ENCODE data around the gene RPL13A. TPM values are rescaled to one million over a fixed set of nuclear protein-coding genes. Genes with fewer than 3 reads are reported as not detected.
"Not testable (repeated sequence)": the region's sequence is repeated elsewhere in the genome, so short reads cannot be mapped to it uniquely, and the experiment has no call there.

The RPL13A gene
- 1,714 and 2,572 TPM in 2 replicates for total RNA-seq (2014; rRNA removed; shearing (Covaris generic))

- Histone ChIP-seq H3K4me3 (peak within 1 kb of the TSS; percentile 72), H3K27ac (peak within 1 kb of the TSS; percentile 74), H3K9me3 (replicated peaks) (no peaks in the 10 kb centered on the region), H3K27me3 (replicated peaks) (no peaks in the 10 kb centered on the region; the same call in 1 of the 2 replicates), H3K4me1 (replicated peaks) (peaks cover 15% of the 10 kb centered on the region), H3K36me3 (peaks cover 50% of the 10 kb centered on the region)
- DNase-seq (ENCODE audit: low read depth in 1 of 2, low spot score in 2 of 2) = peak; percentile 99 to 100
Observed at GRCh38 chr19:49487277-49488045, at the start of gene RPL13A. Gene RPL13A, plus strand, starts transcription at chr19:49487608. Its CDS starts 22 bp downstream, at chr19:49487630.

GRCh38 chr19:49438261-49438660, 49.1 kb upstream of the RPL13A start:
- Histone ChIP-seq H3K36me3 (no peaks in the 10 kb centered on the region), H3K4me1 (replicated peaks) (peaks cover 6% of the 10 kb centered on the region), H3K9me3 (replicated peaks) (0 out of 2 replicates have a peak, but pooled peaks cover 3% of the 10 kb centered on the region), H3K4me3 (no peak overlapping the region), H3K27me3 (replicated peaks) (peaks cover 79% of the 10 kb centered on the region), H3K27ac (no peak overlapping the region)
- no peak for DNase-seq (ENCODE audit: low read depth in 1 of 2, low spot score in 2 of 2)

DNA sequence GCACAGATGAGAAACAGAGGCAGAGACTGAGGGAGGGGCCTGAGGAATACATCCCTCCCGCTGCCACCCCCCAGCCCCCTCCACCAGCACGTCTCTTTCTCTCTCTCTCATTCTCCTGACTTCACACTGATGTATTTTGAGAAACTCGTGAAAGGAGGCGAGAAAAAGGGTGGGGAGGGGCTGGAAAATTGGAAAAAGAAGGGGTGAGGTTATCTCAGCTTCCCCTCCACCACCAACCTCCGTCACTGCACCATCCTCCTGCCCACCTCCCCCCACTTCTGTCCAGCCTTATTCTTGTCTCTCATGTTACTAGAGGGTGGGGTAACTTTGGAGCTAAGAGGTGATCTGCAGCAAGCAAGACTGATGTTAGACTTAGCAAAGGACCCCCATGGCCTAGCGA, 47.6 kb upstream of the RPL13A start:
- Histone ChIP-seq H3K27me3 (replicated peaks) (peaks cover 68% of the 10 kb centered on the region), H3K27ac (no peak overlapping the region), H3K9me3 (replicated peaks) (0 out of 2 replicates have a peak, but pooled peaks cover 3% of the 10 kb centered on the region), H3K4me3 (no peak overlapping the region), H3K36me3 (no peaks in the 10 kb centered on the region), H3K4me1 (replicated peaks) (peaks cover 10% of the 10 kb centered on the region)
- DNase-seq (ENCODE audit: low read depth in 1 of 2, low spot score in 2 of 2) = no peak

DNA sequence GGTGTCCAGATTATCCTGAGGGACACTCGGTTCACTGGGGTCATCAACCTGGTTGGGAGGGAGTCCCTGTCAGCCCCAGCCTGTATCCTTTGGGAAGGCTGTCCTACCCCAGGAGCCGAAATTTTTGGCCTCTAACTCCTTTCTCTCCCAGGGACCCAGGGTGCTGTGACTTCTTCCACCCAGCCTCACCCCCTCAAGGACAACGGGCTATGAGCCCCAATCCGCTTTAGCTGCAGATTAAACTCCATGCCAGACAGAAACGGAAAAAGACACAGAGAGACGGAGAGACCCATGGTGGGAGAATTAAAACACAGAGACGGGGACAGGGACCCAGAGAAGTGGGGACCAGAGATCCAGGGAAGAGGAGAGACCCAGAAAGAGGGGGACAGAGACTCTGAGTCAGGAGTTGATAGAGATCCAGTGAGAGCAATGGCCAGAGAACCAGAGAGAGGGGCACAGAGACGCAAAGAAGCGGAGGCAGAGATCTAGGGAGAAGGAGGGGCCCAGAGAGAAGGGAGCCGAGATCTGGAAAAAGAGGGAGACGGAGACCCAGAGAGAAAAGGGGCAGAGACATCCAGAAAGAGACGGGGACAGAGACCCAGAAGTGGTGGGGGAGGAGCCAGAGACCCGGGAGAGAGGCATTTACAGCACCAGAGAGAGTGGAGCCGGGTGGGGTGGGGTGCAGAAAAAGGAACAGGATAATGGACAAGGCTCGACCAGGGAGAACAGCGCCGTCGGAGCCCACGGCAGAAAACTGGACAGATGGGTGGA, 46.8 kb upstream of the RPL13A start:
- H3K27ac ChIP-seq = no peak overlapping the region
- H3K4me3 ChIP-seq = no peak overlapping the region
- no peaks in the 10 kb centered on the region for H3K36me3 ChIP-seq
- H3K9me3 ChIP-seq (replicated peaks) = 0 out of 2 replicates have a peak, but pooled peaks cover 3% of the 10 kb centered on the region
- DNase-seq (ENCODE audit: low read depth in 1 of 2, low spot score in 2 of 2) = no peak
- peaks cover 10% of the 10 kb centered on the region for H3K4me1 ChIP-seq (replicated peaks)
- peaks cover 60% of the 10 kb centered on the region for H3K27me3 ChIP-seq (replicated peaks)

DNA sequence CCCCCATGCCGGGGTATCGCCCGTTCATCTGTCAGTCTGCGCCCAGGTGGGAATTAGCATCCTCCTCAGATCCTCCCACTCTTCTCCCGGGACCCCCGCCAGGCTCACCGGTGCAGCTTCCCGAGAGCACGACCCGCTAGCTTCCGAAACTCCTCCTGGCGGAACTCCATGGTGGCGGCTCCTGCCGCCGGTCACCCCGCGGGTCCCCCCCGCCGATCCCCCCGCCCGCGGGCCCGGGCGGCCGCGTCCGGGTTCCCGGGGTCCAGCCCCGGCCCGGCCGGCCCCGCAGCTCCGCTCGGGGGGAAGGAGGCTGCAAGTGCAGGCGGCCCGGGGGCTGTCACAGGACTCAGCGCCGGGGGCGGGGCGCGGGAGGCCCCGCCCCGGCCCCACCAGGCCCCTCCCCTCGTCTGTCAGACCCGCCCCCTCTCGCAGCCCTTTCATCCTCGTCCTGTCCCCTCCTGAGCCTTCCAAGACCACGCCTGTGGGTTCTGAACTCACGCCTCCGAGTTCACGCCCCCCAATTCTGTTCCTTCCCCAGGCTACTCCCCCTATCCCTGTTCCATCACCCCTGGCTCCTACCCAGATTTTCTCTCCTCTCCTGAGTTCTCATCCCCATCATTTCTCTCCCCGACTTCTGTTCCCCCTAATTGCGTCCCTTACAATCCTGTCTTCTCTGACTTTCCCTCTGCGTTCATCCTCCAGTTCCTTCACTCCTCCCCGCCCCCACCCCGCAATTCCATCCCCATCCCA, 46.0 kb upstream of the RPL13A start, which contains the start of gene SLC17A7:
Gene SLC17A7 (minus strand): TSS at position 318 of the 750 bp plus-strand sequence. CDS start 148 bp downstream, at position 170.
- DNase-seq (ENCODE audit: low read depth in 1 of 2, low spot score in 2 of 2) = no peak
- H3K27me3 ChIP-seq (replicated peaks) = peaks cover 52% of the 10 kb centered on the region
- no peaks in the 10 kb centered on the region for H3K9me3 ChIP-seq (replicated peaks)
- H3K36me3 ChIP-seq = no peaks in the 10 kb centered on the region; the same call in 1 of the 2 replicates
- H3K27ac ChIP-seq = no peak within 1 kb of the TSS
- H3K4me1 ChIP-seq (replicated peaks) = peaks cover 10% of the 10 kb centered on the region
- H3K4me3 ChIP-seq = no peak within 1 kb of the TSS

GRCh38 chr19:49441960-49442350, 45.5 kb upstream of the RPL13A start:
- peaks cover 6% of the 10 kb centered on the region for H3K36me3 ChIP-seq
- no peaks in the 10 kb centered on the region for H3K9me3 ChIP-seq (replicated peaks)
- no peak overlapping the region for H3K4me3 ChIP-seq
- no peak overlapping the region for H3K27ac ChIP-seq
- peaks cover 10% of the 10 kb centered on the region for H3K4me1 ChIP-seq (replicated peaks)
- H3K27me3 ChIP-seq (replicated peaks) = peaks cover 46% of the 10 kb centered on the region
- DNase-seq (ENCODE audit: low read depth in 1 of 2, low spot score in 2 of 2) = no peak

DNA sequence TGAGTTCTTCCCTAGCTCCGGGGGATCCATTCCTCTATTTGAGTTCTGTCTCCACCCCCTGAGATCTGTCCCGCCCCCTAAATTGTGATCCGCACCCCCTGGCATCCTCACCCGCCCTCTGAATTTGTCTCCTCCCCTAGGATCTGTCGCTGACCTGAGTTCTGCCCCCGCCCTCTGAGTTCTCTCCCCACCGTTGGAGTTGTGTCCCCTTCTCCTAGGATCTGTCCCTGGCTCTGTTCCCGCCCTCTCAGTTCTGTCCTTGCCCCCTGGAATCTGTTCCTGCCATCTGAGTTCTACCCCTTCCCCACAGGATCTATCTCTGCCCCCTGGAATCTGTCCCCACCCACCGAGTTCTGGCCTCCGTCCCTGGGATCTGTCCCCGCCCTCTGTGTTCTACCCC, 45.1 kb upstream of the RPL13A start:
- Histone ChIP-seq H3K27ac (no peak overlapping the region), H3K4me3 (no peak overlapping the region), H3K4me1 (replicated peaks) (peaks cover 10% of the 10 kb centered on the region), H3K9me3 (replicated peaks) (no peaks in the 10 kb centered on the region), H3K36me3 (peaks cover 10% of the 10 kb centered on the region), H3K27me3 (replicated peaks) (peaks cover 46% of the 10 kb centered on the region)
- DNase-seq (ENCODE audit: low read depth in 1 of 2, low spot score in 2 of 2) = no peak

- H3K27me3 ChIP-seq (replicated peaks) = peaks cover 46% of the 10 kb centered on the region
- peaks cover 14% of the 10 kb centered on the region for H3K36me3 ChIP-seq
- H3K4me1 ChIP-seq (replicated peaks) = peaks cover 10% of the 10 kb centered on the region
- peak overlapping the region; percentile 47 for H3K4me3 ChIP-seq
- no peaks in the 10 kb centered on the region for H3K9me3 ChIP-seq (replicated peaks)
- no peak overlapping the region for H3K27ac ChIP-seq
- DNase-seq (ENCODE audit: low read depth in 1 of 2, low spot score in 2 of 2) = peak; percentile 86 to 98
Observed at GRCh38 chr19:49442771-49443365, 44.5 kb upstream of the RPL13A start.

DNA sequence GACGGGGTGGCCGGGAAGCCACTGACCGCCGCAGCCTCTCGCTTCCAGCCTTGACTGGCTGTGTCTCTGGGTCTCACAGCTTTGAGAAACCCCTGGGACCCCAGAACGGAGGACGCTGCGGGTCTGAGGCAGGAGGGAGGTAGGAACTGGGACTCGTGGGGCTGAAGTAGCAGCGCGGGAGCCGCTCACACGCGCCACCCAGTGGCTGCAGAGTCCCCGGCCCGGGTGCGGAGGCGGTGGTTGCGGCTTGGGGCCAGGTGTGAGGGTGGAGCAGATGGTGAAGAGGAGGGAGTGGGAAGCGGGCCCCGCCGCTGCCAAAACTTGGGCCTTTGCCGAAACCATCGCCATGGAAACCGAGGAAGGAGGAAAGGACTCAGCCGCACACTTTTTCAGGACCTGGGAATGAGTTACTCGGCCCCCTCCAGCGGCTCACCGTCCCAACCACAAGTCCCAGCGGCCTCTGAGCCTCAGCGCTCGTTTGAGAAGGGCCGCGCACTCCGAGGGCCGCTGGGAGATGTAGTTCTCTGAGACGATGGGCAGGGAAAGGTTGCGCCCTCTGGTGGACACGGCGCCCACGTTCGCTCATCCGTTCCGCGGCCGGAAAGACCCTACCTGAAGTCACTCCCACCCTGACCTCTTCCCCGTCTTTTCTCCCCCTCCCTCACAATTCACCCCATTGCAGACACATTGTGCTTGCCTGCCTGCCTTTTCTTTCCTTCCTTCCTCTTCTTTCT, 43.9 kb upstream of the RPL13A start:
- Histone ChIP-seq H3K9me3 (replicated peaks) (no peaks in the 10 kb centered on the region), H3K4me3 (peak overlapping the region; percentile 47), H3K27ac (no peak overlapping the region), H3K27me3 (replicated peaks) (peaks cover 40% of the 10 kb centered on the region), H3K36me3 (peaks cover 17% of the 10 kb centered on the region), H3K4me1 (replicated peaks) (peaks cover 10% of the 10 kb centered on the region)
- DNase-seq (ENCODE audit: low read depth in 1 of 2, low spot score in 2 of 2) = peak; percentile 94 to 98

GRCh38 chr19:49444100-49444700, 43.2 kb upstream of the RPL13A start:
- not testable (repeated sequence) for H3K4me3 ChIP-seq; H3K9me3 ChIP-seq (replicated peaks); H3K27ac ChIP-seq; DNase-seq (ENCODE audit: low read depth in 1 of 2, low spot score in 2 of 2)
- peaks cover 33% of the 10 kb centered on the region for H3K27me3 ChIP-seq (replicated peaks)
- H3K4me1 ChIP-seq (replicated peaks) = peaks cover 10% of the 10 kb centered on the region
- peaks cover 20% of the 10 kb centered on the region for H3K36me3 ChIP-seq

DNA sequence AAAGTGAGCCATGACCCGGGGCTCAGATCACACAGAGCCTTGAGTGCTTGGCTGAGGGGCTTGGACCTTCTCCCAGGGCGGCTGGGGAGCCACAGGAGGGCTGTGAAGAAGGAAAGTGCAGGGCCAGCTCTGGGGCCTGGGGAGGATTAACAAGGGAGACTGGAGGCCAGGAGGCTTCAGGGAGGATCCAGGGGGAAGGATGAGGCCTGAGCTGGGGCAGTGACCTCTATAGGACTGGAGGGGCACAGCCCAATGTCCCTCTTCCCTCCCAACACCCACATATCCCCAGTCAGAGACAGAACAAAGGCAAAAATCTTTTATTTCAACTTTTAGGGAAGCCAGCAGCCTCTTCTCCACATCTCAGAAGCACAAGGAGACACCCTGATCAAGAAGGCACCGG, 41.4 kb upstream of the RPL13A start:
- no peak overlapping the region for H3K27ac ChIP-seq
- no peak for DNase-seq (ENCODE audit: low read depth in 1 of 2, low spot score in 2 of 2)

More for the DNA sequence above, 41.4 kb upstream of the RPL13A start:
- peaks cover 10% of the 10 kb centered on the region for H3K4me1 ChIP-seq (replicated peaks)
- no peak overlapping the region for H3K4me3 ChIP-seq
- H3K27me3 ChIP-seq (replicated peaks) = peaks cover 15% of the 10 kb centered on the region
- no peaks in the 10 kb centered on the region for H3K9me3 ChIP-seq (replicated peaks)
- peaks cover 28% of the 10 kb centered on the region for H3K36me3 ChIP-seq
